Hepatocyte (in vitro differentiated cells): Measurements from ENCODE around the gene RPS15.

Experiments used
- CTCF ChIP-seq: fragments of 200-600 bp; sonication (generic); IDR thresholded peaks from 2 replicates; pipeline ENCODE4 v1.5.1; 2016; ENCODE audit warnings: antibody characterized with exemption, mild to moderate bottlenecking; ENCODE audit not compliant: poor library complexity
- EZH2 ChIP-seq: fragments of 200-600 bp; sonication (generic); IDR thresholded peaks from 2 replicates; pipeline ENCODE4 v1.6.1; 2016; ENCODE audit warnings: antibody characterized with exemption, mild to moderate bottlenecking, borderline replicate concordance
- EZH2phosphoT487 ChIP-seq: fragments of 200-600 bp; sonication (generic); IDR thresholded peaks from one replicate; pipeline ENCODE4 v1.6.1; 2018; ENCODE audit warnings: antibody characterized with exemption, mild to moderate bottlenecking, low read depth, moderate library complexity; ENCODE audit not compliant: unreplicated experiment, severe bottlenecking

- TF ChIP-seq CTCF, result no peak
- TF ChIP-seq EZH2, result no peak
- TF ChIP-seq EZH2phosphoT487, result no peak
Observed at GRCh38 chr19:1394252-1395193, 43.7 kb upstream of the RPS15 start.
